Liver (tissue), 3 donors: Measurements from ENCODE around the gene PAPOLG.

Experiments used
- CTCF ChIP-seq: fragments of 150-350 bp; IDR thresholded peaks from 2 replicates; pipeline ENCODE4 v1.5.1; 2017; ENCODE audit warnings: improper control_type of control experiment, low read depth, low read length; ENCODE audit not compliant: missing input control
- FOXA1 ChIP-seq: IDR thresholded peaks from 2 replicates; pipeline ENCODE4 v1.6.1; 2016; ENCODE audit warnings: antibody characterized with exemption
- GABPA ChIP-seq, 2 donors: IDR thresholded peaks in 1 of 2; conservative IDR thresholded peaks in 1 of 2; 2 replicates each; pipeline ENCODE4 v1.6.1; 2016; ENCODE audit warnings: antibody characterized with exemption in 2 of 2, mild to moderate bottlenecking in 1 of 2, moderate library complexity in 1 of 2
- JUND ChIP-seq, 2 donors: IDR thresholded peaks; 2 replicates each; pipeline ENCODE4 v1.6.1; 2016; ENCODE audit warnings: antibody characterized with exemption in 2 of 2
- MAX ChIP-seq: IDR thresholded peaks from 2 replicates; pipeline ENCODE4 v1.6.1; 2016; ENCODE audit warnings: antibody characterized with exemption
- RAD21 ChIP-seq, 2 donors: IDR thresholded peaks; 2 replicates each; pipeline ENCODE4 v1.6.1; 2016; ENCODE audit warnings: antibody characterized with exemption in 2 of 2, mild to moderate bottlenecking in 2 of 2
- REST ChIP-seq: IDR thresholded peaks from 2 replicates; pipeline ENCODE4 v1.6.1; 2016; ENCODE audit warnings: antibody characterized with exemption, mild to moderate bottlenecking
- RXRA ChIP-seq, 2 donors: IDR thresholded peaks; 2 replicates each; pipeline ENCODE4 v1.6.1; 2017 to 2018; ENCODE audit warnings: antibody characterized with exemption in 2 of 2, mild to moderate bottlenecking in 1 of 2
- SP1 ChIP-seq: IDR thresholded peaks from 2 replicates; pipeline ENCODE4 v1.6.1; 2018; ENCODE audit warnings: antibody characterized with exemption, mild to moderate bottlenecking
- TAF1 ChIP-seq: conservative IDR thresholded peaks from 2 replicates; pipeline ENCODE4 v1.6.1; 2016; ENCODE audit warnings: antibody characterized with exemption, mild to moderate bottlenecking
- YY1 ChIP-seq: IDR thresholded peaks from 2 replicates; pipeline ENCODE4 v1.6.1; 2016; ENCODE audit warnings: antibody characterized with exemption, mild to moderate bottlenecking
- TF ChIP-seq, protein P1 (sequence below): IDR thresholded peaks from 2 replicates; pipeline ENCODE4 v1.6.1; 2016; ENCODE audit warnings: antibody characterized with exemption
- donor health status: healthy.
- donor health status: healthy.

DNA sequence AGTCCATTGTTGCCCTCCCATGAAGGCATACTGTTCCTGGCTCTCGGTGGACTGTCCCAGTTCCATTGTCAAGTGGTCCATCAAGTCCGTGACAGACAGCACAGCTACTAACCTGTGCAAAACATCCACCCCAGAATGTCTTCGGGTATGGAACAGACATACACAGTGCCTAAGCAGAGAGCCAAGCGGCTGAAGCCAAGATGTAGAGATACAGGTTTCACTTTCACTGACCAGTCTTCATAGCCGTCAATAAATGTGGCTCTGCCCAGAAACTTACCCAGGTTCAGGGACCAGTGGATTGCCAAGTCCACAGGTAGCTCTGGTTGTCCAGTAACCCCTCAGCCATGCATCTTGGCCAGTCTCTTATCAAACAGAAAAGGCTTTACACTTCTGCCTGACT is 10.7 kb upstream of the PAPOLG start:
- TF ChIP-seq CTCF (no peak), RAD21 (IDR thresholded peaks at IDR 0.05) (no peak), TAF1 (no peak), FOXA1 (no peak), JUND (IDR thresholded peaks at IDR 0.05) (no peak), RXRA (IDR thresholded peaks at IDR 0.05) (no peak), SP1 (no peak), GABPA (IDR thresholded peaks at IDR 0.05 in 1 of 2, conservative IDR thresholded peaks at IDR 0.05 in 1 of 2) (no peak), MAX (no peak), REST (no peak), YY1 (no peak)
- TF ChIP-seq, protein P1, sequence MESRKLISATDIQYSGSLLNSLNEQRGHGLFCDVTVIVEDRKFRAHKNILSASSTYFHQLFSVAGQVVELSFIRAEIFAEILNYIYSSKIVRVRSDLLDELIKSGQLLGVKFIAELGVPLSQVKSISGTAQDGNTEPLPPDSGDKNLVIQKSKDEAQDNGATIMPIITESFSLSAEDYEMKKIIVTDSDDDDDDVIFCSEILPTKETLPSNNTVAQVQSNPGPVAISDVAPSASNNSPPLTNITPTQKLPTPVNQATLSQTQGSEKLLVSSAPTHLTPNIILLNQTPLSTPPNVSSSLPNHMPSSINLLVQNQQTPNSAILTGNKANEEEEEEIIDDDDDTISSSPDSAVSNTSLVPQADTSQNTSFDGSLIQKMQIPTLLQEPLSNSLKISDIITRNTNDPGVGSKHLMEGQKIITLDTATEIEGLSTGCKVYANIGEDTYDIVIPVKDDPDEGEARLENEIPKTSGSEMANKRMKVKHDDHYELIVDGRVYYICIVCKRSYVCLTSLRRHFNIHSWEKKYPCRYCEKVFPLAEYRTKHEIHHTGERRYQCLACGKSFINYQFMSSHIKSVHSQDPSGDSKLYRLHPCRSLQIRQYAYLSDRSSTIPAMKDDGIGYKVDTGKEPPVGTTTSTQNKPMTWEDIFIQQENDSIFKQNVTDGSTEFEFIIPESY: no peak
